Kasumi-1 (cell line): ENCODE data around the gene TAF5.
A peak's percentile ranks its signal among the peaks of the same experiment; 100 is the strongest.
"Not testable (repeated sequence)": the region's sequence is repeated elsewhere in the genome, so short reads cannot be mapped to it uniquely, and the experiment has no call there.

ENCODE experiments used
- DNase-seq, 2 experiments: peaks; one replicate each; lab custom pipeline; 2025; lab: John Stamatoyannopoulos, UW

Gene TAF5

GRCh38 chr10:103367782-103368518 lies at the start of gene TAF5:
Gene TAF5, plus strand, starts transcription at chr10:103367976. Its CDS starts 14 bp downstream, at chr10:103367990.
- DNase-seq: peak; percentile 100

- no peak for DNase-seq
Observed at GRCh38 chr10:103327906-103328305, 39.9 kb upstream of the TAF5 start.

GRCh38 chr10:103333934-103334520 lies 33.7 kb upstream of the TAF5 start:
- DNase-seq: peak; percentile 56 to 74

- no peak for DNase-seq
Observed at GRCh38 chr10:103334567-103334966, 33.2 kb upstream of the TAF5 start.

- no peak for DNase-seq
Observed at GRCh38 chr10:103336370-103336769, 31.4 kb upstream of the TAF5 start.

GRCh38 chr10:103350175-103350516 lies 17.6 kb upstream of the TAF5 start:
- DNase-seq: peak in 1 of 2 experiments; percentile 19

- DNase-seq: peak; percentile 85 to 88
Observed at GRCh38 chr10:103350517-103351260, 17.1 kb upstream of the TAF5 start, which contains the start of gene PCGF6. Gene PCGF6, minus strand, starts transcription at chr10:103351140. Its CDS starts 74 bp downstream, at chr10:103351066.

- peak; percentile 68 to 83 for DNase-seq
Observed at GRCh38 chr10:103353281-103353680, 14.5 kb upstream of the TAF5 start.

GRCh38 chr10:103354567-103354966 lies 13.2 kb upstream of the TAF5 start:
- DNase-seq: not testable (repeated sequence)

- DNase-seq: no peak
Observed at GRCh38 chr10:103355906-103356599, 11.7 kb upstream of the TAF5 start.

GRCh38 chr10:103359493-103359892 lies 8.3 kb upstream of the TAF5 start:
- not testable (repeated sequence) for DNase-seq

- DNase-seq: not testable (repeated sequence)
Observed at GRCh38 chr10:103360791-103361190, 7.0 kb upstream of the TAF5 start.

GRCh38 chr10:103367379-103367781 lies 396 bp upstream of the TAF5 start:
- DNase-seq: no peak

GRCh38 chr10:103373544-103373943 lies 5.8 kb downstream of the TAF5 start:
- no peak for DNase-seq

GRCh38 chr10:103374263-103374662 lies 6.5 kb downstream of the TAF5 start:
- no peak for DNase-seq

GRCh38 chr10:103382769-103383168 lies 15.0 kb downstream of the TAF5 start:
- DNase-seq: no peak

- no peak for DNase-seq
Observed at GRCh38 chr10:103394180-103394579, 26.4 kb downstream of the TAF5 start.

- DNase-seq: no peak
Observed at GRCh38 chr10:103395754-103396066, 27.9 kb downstream of the TAF5 start.

GRCh38 chr10:103396067-103396788 lies 28.5 kb downstream of the TAF5 start, which contains the start of the genes ATP5MK and PDCD11:
Gene ATP5MK, minus strand, starts transcription at chr10:103396475. Its CDS starts 4,018 bp downstream, at chr10:103392457.
Gene PDCD11, plus strand, starts transcription at chr10:103396626. Its CDS starts 1,801 bp downstream, at chr10:103398427.
- DNase-seq: peak; percentile 100

- DNase-seq: no peak
Observed at GRCh38 chr10:103396789-103397087, 29.0 kb downstream of the TAF5 start.

GRCh38 chr10:103397191-103397825 lies 29.5 kb downstream of the TAF5 start:
- peak in 1 of 2 experiments; percentile 34 for DNase-seq
